GM18505 (cell line): ENCODE data around the gene MROH9.
"Not testable (repeated sequence)": the region's sequence is repeated elsewhere in the genome, so short reads cannot be mapped to it uniquely, and the experiment has no call there.

Experiments
- ATAC-seq: cut with Tn5 transposase; IDR thresholded peaks from one replicate; pipeline ENCODE4 v1.9.1; 2021; ENCODE audit not compliant: unreplicated experiment
- POLR2A ChIP-seq: IDR thresholded peaks from 4 replicates; pipeline ENCODE4 v1.6.1; 2011; ENCODE audit warnings: borderline replicate concordance; ENCODE audit not compliant: insufficient read depth, insufficient read length; ENCODE audit errors: extremely low read depth

MROH9 gene

DNA sequence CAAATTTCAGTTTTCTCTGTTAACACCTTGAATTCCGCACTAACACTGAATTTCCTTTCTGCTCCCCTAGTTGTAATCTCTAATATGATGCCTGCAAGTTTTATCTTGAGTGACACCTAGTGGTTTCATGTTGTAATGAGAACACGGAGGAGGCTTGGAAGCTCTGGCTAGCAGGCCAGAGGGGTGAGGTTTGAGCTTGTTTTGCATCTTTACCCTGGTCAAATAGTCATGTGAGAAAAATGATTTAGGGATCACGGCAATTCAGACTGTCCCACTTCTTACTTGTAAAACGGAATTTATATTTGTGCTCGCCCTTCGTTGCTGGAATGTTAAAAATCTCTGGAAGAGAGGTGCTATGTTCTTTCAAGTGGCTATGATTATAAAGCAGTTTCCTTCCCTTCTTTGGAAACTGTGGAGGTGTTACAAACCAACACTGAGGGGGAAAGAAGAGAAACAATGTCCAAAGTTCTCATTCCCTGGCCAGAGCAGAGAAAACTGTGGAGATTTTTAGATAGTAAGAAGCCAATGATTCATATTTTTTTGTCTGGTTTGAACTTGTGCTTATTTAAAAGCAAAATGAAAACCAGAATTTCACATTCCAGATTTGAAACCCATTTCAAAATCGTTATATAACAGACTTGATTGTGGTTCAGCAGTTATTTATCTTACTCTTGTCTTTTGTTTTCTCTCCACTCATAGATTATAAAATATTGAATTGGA is 5.3 kb upstream of the MROH9 start:
- TF ChIP-seq POLR2A = no peak
- peak; percentile 92 for ATAC-seq

DNA sequence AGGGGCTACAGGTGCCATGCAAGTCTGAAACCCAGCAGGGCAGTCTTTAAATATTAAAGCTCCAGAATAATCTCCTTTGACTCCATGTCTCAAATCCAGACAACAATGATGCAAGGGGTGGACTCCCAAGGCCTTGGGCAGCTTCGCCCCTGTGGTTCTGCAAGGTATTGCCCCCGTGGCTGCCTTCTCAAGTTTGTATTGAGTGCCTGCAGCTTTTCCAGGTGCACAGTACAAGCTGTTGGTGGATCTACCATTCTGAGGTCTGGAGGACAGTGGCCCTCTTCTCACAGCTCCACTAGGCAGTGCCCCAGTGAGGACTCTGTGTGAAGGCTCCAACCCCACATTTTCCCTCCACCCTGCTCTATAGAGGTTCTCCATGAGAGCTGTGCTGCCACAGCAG is 3.7 kb upstream of the MROH9 start:
- TF ChIP-seq POLR2A = no peak
- no peak for ATAC-seq

DNA sequence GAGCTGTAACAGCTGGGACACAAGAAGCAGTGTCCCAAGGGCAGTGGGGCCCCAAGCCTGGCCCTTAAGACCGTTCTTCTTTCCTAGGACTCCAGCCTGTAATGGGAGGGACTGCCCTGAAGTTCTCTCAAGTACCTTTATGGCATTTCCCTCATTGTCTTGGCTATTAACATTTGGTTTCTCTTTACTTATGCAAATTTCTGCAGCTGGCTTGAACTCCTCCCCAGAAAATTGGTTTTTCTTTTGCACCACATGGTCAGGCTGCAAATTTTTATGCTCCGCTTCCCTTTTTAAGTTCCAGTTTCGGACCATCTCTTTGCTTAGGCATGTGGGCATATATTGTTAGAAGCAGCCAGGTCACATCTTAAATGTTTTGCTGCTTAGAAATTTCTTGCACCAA is 3.1 kb upstream of the MROH9 start:
- no peak for ATAC-seq
- TF ChIP-seq POLR2A = no peak

DNA sequence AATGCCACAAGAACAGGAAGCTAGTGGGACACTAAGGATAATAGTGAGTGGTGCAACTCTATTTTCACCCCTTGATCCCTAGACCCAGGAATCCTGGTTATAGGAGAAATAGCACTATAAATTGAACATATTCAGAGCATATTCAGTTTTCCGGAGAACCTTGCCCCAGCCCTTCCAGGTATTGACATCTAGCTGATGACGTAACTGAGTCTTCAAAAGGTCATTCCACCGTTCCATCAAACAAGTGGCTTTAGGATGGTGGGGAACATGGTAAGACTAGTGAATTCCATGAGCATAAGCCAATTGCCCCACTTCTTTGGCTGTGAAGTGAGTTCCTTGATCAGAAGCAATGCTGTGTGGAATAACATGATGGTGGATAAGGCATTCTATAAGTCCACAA is 2.9 kb downstream of the MROH9 start:
- TF ChIP-seq POLR2A = no peak
- no peak for ATAC-seq

DNA sequence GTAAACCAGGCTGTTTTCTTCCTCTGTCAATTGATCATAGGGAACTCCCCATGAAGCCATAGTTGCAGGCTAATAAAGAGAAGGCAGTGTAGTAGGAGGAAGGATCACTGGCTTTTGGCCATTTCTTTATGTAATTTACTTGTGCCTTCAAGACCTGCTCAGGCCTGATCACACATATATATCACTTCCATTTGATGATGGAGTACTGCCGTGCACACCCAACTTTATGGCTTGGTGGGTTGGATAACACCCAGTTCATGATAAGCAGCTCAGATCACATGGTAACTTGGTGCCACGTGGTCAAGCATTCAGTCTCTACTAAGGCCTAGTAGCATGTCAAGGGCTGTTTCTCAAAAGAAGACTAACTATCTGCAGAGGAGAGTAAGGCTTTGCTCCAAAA is 4.1 kb downstream of the MROH9 start:
- no peak for TF ChIP-seq POLR2A

DNA sequence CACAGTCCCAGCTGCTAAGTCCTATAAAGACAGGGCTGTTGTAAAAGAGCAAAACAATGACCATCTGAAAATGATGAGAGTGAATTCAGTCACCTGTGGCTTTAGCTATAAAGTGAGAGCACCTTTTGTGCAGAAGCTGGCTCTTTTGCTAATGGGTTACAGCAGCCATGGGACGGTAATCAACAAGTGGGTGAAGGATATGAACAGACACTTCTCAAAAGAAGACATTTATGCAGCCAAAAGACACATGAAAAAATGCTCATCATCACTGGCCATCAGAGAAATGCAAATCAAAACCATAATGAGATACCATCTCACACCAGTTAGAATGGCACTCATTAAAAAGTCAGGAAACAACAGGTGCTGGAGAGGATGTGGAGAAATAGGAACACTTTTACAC is 16.4 kb downstream of the MROH9 start:
- not testable (repeated sequence) for ATAC-seq

More for the DNA sequence above, 4.1 kb downstream of the MROH9 start:
- no peak for ATAC-seq

DNA sequence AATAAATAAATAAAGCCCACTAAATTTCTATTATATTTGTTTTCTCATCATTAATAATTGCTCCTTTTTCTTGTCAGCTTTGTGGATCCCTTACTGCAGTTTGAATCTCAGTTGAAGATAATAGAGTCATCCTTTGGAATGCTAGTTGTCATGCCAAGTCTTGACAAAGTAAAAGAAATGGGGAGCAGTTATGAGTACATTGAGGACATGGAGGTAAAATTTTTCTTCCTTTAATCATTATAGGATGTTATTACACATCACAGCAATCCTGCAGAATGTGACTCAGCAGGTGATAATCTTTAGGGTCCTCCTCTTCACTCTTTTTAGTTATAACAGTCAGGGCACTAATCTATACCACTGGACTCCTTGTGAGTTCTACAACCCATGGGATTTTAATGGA is 24.1 kb downstream of the MROH9 start:
- no peak for TF ChIP-seq POLR2A
- ATAC-seq = no peak

DNA sequence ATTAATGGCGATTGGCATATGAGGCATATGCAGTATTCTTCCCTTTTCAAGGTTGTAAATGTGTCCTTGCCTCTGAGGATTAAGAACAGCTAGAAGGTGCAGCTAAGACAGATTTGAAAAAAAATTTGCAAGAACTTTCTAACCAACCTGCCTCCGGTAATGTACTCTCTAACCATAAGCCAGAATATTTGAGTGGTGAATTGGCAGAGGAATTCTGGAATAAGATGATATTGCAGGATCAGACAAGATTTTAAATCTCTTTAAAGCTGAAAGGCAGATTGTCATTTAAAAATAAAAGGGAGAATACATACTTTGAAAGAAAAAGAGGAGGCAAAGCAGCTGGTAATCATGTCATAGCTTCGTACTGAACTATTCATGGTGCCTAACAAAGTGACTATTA is 29.2 kb downstream of the MROH9 start:
- no peak for TF ChIP-seq POLR2A
- ATAC-seq = no peak

DNA sequence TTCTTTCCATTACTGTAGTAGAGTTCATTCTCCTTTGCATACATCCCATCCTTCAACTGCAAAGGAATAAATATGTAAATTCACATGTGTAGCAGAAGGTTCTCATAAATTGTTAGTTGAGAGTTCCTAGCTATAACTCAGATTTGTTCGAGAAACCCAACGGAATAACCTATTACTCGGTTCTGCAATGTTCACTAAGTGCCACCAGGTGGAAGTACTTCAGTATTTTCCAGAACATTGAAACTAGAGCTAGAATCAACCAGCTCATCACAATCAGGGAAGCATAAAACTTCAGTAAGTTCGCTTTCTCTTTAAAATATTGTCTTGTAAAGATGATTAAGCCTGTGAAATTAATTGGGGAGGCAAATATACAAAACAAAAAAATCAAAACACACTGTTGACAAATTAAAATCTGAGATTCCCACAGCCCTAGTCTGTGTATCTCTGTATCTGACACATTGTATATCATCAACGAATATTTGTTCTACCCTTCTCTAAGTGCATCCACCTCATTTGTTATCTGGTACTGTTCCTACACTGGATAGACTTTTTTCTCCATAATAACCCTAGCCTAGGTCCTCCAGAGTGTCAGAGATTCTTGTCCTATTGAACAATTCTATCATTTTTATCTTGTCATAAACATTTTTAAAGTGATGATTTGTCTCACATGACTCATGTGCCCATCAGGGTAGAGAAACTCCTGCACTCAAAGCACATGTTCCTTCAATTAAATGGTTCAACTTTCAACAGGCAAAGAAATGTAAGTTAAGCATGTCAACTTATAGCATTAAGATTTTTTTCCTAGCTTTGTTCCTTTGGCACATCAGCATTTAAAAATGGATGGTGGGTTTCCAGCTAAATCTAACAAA is 31.9 kb downstream of the MROH9 start:
- peak; percentile 56 for ATAC-seq
- no peak for TF ChIP-seq POLR2A

DNA sequence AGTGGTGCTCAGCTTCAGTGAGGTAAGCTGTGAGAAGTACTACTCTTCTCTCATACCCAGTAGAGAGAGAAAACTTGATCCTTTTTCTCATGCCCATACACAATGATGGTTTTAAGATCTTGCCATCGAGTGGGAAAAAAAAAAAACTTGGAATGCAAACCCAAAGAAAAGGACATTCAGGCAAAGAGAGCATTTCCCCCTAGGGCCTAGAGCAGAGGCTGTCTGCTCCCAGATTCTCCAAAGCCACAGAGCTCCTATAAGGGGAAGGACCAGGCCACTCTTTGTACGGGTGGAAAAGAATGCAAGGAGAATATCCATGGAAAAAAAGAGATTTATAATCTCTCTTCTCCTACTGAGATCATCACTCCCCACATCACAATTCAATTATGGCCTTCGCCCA is 34.9 kb downstream of the MROH9 start:
- no peak for TF ChIP-seq POLR2A
- no peak for ATAC-seq

DNA sequence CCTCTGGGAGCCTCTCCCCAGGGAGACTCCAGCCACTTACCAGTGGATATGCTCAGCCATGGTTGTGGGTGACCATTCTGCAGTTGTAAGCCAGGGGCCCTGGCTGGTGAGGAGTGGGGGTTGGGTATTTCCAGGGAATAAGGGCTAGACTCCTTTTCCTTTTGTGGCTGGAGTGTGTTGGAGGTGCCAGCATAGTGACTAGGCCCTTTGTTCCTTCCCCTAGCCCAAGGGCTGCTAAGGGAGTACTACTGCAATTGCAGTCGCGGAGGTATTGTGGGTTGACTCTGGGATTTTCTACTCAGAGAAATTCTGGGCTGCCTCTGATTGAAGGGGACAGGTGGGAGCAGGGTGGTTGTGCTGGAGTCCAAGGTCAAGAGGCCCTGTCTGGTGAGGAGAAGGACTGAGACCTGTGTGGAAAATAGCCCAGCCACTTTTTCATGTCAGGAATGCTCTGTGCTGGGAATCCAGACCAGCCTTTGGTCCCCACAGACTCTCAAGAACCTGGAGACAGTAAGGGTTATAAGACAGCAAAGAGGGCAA is 43.1 kb downstream of the MROH9 start:
- no peak for TF ChIP-seq POLR2A
- ATAC-seq = no peak

DNA sequence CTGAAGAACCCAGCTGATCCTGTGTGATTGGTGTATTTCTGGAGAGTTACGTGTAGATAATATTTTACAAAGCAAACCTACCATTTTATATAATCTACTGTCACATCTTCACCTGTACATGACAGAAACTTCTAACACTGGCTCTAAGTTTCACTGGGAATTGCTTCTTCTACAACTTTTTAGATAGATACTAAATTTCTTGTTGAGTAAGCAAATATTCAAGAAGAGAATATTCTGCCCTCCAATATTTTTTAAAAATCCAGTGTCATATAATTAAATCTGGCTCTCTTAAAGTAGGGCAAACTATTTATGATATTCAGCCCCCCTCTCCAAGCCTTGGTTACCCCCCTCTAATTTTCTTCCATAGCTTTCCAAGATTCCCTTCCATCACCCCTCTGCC is 50.1 kb downstream of the MROH9 start:
- TF ChIP-seq POLR2A = no peak
- no peak for ATAC-seq

DNA sequence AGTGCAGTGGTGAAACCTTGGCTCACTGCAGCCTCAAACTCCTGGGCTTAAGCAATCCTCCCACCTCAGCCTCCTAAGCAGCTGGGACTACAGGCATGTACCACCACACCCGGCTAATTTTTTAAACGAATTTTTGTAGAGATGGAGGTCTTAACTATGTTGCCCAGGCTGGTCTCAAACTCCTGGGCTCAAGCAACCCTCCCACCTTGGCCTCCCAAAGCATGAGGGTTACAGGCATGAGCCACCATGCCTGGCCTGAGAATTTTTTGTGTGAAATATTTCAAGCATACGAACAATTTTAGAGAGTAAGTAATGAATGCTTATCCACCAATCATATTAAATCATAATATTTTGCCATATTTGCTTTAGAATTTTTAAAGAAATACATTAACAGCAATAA is 51.6 kb downstream of the MROH9 start:
- no peak for ATAC-seq
- no peak for TF ChIP-seq POLR2A

DNA sequence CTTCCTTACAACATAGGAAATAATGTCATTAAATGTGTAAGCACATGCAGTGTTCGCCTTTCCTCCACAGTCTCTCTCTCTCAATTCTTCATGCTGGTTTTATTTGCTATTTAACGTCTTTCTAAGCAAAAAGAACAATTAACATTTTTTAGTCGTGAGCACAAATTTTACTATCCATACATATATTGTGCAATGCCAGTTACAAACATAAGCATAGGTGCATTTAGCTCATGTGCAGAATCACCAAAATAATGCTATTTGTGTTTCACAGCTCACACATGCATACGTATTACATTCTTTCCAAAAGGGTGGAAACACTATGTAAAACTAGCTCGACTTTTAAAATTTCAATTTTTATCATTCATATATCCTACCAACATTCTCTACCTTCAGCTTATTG is 52.1 kb downstream of the MROH9 start:
- no peak for ATAC-seq
- no peak for TF ChIP-seq POLR2A
